GM21528 (cell line): ENCODE results near the gene MKNK1.

ENCODE experiments used
- ATAC-seq: cut with Tn5 transposase; IDR thresholded peaks from one replicate; pipeline ENCODE4 v1.9.1; 2021; ENCODE audit warnings: mild to moderate bottlenecking, moderate library complexity; ENCODE audit not compliant: unreplicated experiment, low FRiP score

MKNK1 gene

DNA sequence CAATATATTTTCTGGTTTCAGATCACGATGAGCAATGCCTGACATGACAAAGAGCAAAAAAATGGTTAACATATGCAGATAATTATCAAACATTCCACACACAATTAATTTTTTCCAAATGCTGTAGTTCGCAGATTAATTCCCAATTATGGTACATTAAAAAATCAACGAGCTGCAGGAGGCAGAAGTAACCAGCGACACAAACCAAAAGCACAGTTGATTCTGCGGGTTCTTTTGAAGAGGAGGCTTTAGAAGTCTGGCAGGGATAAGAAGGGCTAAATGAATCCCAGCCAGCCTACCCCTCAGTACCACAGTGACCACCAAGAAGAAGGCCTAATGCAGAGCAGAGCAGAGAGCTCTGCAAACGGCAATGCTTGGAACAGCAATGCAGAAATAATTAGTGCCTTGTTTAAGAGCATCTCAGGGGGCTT, 35.6 kb downstream of the MKNK1 start:
- ATAC-seq, result no peak

DNA sequence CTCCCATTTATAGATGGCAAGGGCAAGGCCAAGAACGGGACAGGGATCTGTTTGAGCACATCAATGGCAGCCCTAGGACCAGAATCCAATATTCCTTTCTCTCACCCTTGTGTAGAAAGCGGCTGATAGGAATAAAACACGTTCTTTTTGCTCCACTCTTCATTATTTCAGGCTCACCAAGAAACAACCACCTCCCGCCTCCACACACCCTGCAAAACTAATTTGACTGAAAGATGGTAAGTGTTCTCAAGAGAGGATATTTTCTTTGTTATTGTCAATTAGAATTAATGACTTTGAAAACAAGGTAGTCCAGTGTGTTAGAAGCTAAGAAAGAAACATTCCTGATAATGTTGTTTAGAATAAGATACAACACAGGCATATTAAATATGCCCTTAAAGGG, 40.7 kb downstream of the MKNK1 start:
- ATAC-seq, result no peak

DNA sequence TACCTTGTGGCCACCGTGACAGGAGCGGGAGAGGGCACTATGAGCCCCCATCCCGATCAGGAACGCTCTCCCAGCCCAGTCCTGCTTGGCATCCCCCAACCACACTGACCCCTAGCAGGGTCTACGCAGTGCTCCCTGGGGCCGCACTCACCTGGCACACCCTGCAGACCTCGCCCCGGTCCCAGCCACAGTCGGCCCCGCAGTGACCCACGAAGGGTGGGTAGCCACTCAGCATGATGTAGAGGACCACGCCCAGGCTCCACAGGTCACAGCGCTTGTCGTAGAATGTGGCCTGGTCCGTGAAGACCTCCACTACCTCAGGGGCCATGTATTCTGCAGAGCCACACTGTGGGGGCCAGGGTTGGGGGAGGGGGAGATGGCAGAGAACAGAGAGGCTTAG, 41.6 kb downstream of the MKNK1 start:
- no peak for ATAC-seq

DNA sequence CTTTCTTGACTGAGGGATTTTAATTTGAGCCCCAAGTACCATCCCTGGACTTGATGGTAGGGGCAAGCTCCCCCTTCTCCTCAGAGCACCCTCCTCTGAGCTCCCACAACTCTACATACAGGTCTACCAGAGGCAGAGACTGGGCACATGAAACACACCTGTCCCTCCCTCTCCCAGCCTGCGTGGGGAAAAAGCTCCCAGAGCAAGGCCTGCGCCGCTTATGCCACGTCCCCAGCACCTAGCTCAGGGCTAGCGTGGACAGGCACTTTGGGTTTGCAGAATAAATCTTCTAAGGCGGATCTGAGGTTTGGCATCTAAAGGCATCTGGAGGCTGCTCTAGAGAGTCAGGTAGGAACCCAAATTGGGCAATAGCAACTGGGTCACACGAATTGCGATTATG, 45.1 kb downstream of the MKNK1 start:
- no peak for ATAC-seq

DNA sequence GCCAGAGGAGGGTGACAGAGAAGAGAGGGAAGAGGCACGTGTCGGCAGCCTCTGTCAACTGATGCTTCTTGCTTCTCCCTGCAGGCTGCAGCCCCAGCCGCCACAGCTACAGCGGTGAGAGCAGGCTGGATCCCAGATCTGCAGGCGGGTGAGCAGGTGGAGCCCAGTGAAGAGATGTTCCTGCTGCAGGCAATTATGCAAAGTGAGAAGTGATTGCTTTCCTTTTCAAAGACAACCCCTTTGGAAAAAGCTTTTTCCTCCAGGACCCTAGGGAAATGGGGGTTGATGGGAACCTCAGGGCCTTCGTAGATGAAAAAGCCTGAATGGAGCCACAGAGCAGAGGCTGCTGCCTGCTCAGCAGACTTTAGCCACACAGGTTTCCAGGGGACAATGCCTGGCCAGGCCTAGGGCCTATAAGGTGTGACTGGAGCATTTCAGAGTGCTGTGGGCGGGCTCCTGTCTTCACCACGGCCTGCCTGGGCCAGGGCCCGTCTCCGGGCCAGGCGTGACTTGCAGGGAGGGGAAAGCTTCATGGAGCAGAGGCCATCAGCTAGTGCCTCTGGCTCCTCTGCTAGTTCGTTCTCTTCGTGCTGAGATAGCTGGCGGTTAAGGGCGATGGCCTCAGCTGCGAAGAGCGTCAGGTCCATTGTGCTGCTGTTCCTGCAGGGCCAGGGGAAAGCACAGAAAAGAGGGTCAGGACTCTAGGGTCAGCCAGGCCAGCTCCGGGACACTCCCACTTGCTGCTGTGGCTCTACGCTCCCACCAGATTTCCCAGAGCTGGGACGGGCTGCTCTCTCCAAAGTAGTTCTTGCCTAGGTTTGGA, 45.7 kb downstream of the MKNK1 start:
- no peak for ATAC-seq

DNA sequence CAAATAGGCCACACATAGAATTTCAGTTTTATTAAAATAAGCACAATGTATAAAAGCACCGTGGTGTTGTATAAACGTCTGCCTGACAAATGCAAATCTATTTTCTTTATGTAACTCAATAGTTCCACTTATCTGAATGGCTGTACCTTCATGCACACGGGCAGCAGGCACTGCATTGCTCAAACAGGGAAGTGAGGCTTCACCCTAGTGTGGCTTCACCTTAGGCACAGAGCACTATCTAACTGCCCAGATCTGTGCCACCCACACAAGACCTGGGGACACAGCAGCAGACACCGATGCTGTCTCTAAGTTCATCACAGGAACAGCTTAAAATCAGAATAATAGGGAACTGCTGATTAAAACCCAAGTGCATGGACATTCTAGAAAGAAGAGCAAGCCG, 46.7 kb downstream of the MKNK1 start:
- ATAC-seq, result no peak

DNA sequence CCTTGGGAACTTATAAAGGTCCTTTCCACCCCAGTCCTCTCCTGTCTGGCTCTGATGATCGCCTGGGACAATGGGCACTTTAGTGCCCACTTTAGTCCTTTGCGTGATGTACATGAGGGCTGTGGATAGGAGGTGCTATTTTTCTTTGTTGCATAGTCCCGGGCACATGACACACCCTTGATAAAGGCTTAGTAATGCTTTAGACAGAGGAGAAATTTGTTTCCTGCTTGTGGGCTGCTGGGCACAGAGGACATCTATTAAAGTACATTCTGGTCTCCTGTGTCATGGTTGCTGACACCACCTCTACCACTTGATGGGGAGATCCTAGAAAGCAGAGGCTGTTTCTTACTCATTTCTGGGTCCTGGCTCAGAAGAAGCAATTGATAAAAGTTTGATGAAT, 47.2 kb downstream of the MKNK1 start:
- ATAC-seq, result no peak

DNA sequence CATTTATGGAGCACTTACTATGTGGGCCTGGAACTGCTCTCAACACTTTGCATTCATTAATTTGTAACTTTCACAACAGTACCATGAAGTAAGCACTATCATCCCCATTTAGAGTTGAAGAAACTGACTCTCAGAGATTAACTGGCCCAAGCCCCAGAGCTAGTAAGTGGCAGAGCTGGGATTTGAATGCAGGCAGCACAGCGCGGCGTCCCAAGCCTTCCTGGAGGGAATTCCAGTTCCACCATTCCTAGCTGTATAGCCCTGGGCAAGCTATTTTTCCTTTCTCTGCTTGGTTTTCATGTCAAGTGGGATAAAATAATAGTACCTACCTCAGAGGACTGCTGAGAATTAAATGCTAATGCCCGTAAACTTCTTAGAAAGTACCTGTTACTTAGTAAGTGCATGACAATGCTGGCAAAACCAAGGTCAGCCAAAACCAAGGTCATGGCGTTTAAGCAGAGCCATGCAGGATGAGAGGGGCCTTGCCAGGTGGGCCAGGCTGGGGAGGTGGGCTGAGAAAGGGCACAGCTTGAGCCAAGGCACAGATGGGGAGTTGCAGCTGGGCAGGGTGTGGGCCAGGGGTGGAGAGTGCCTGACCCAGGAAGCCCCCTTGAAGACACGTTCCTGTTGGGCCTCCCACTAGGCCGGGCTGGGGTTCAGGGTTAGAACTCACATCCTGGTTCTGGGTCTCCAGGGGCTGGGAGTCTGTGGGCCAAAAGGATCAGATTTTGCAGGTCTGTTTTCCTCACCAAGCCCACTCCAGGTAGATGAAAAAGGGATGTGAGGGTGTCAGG, 48.0 kb downstream of the MKNK1 start:
- no peak for ATAC-seq

DNA sequence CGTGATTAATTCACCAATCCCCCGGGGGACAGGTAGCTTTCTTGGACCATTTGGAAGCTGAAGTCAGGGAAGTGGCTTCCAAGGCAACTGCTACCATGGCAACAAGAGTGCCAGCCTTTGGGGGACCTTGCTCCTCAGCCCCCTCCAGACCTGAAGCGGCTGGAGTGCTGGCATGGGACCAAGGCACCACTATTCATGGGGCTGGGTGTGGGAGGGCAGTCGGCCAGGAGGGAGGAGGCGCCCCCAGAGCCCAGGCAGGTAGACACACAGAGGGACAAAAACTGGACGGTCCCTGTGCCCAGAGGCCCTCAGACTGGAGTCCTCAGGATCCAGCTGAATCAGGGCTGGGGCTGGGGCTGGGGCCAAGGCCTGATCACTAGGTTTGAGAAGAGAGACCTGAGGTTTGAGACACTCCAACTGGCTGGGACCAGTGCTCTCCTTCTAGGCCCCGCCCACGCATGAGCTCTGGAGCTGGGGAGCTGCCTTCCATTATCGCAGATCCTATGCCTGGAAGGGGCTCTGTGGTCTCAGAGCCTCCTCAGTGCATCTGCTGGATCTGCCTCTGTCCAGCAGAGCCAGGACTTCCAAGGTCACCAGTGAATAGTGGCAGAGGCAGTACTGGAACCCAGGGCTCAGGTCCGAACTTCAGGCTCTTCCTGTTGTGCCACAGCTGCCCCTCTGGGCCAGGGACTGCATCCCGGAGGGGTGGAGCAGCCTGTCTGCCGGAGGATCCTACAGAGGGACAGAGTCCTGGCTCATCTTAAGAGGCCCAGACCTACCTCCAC, 49.3 kb downstream of the MKNK1 start:
- ATAC-seq, result no peak

DNA sequence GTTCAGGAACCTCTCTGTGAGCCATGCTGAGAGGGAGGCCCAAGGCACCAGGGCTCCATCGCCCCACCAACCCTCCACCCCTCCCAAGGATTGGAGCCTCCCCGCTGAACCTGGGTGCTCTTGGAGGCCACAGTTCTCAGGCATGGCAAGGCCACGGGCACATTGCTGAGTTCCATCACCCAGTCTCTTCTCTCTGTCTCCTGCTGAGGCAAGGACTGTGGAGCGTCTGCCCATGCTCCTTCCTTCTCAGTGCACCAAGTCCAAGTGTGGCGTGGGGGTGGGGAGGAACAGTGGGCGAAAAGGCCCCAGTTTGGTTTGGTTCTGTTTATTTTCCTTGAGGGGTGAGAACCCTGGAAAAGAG, 49.9 kb downstream of the MKNK1 start:
- no peak for ATAC-seq

DNA sequence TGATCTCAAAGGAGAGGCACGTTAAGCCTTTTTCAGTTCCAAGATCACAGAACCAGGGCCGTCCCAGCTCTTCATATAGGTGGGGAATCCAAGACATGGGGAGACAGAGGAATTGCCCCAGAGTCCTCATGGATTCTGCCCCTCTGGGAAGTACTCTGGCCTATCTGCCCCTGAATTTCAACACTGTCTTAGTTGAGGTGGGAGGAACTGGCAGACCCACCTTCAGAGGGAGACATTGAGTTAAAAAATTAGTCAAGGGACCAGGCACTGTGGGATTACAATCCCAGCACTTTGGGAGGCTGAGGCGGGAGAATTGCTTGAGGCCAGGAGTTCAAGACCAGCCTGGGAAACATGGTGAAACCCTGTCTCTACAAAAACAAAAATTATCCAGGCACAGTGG, 50.6 kb downstream of the MKNK1 start:
- ATAC-seq, result no peak

DNA sequence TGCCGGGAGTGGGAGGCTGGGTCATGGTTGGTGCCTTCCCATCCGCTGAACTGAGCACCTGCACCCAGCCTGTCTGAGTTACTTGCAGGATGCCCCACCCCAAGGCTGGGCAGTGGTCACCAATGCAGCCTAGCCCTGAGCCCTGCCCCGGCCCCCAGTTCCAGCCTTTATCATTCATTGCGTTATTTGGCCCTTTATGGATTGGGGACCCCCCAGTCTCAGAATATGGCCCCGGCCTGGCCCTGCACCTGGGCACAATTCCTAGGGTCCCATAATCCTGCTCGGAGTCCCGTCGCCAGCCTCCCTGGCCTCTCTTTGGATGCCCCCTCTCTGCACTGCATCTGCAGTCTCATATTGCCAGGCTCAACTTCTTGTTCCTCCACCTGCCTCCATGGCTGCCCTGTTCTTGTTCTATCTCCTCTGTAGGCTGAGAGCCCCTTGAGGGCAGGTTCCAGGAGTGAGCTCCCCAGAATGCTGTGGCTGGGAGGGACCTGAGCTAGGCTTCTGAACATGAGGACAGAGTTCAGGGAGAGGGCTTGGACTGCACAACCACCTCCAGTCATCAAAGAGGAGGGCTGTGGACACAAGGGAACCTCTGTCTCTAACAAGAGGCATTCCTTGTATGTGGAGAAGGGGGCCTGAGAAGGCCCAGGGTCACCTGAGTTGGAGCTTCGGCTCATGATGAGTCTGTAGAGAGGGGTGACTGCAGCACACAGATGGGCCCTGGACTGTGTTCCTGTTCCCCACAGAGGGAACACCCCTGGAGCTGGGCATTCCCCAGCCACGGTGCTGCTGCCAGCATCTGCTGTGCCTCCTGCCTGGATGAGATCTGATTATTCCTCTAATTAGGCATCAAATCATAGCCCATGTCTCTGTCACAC, 51.5 kb downstream of the MKNK1 start:
- no peak for ATAC-seq

DNA sequence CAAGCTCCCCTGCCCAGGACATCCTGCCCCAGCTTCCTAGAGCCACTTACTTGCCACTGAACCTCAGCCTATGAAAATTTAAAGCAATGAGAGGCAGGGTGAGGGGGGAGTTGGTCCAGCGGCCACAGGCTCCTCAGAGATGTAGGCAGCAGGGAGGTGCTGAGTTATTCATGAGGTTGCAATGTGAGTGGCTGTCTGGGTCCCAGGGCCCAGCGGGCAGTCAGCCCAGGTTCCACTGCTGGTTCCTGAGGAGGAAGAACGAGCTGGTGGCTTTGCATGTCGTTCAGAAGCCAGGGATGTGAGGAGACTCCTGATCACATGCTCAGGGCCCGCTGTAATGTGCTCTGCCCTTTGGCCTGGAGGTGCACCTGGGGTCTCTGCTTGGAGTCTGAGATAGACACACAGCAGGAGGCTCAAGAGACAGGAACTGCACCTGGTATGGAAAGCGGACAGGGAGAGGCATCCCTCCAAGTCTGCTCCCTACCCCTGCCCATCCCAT, 52.4 kb downstream of the MKNK1 start, which contains the start of gene KNCN:
KNCN (minus strand) TSS at position 51 of the 499 bp plus-strand sequence. CDS start 432 bp downstream, outside the sequence.
- no peak for ATAC-seq

DNA sequence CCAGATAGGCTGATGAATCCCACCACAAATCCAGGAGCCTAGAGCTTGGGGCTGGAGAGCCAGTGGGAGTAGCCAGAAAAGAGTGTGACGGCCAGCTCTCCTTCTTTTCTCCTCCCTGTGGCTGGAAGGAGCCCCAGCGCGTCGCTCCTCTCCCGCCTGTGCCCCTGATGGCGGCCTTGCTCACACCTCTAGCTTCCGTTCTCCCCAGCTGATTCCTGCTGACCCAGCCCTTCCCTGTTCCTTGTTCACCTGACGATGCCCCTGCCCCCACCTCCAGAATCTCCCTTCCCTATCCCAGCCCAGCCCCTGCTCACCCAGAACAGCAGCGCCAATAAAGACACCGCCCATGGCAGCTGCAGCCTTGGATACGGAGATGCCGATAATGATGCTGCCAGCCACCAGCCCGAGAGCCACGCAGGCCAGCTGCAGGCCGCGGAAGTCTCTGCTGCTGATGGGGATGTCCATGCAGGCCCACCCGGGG, 53.3 kb downstream of the MKNK1 start:
- ATAC-seq, result no peak

DNA sequence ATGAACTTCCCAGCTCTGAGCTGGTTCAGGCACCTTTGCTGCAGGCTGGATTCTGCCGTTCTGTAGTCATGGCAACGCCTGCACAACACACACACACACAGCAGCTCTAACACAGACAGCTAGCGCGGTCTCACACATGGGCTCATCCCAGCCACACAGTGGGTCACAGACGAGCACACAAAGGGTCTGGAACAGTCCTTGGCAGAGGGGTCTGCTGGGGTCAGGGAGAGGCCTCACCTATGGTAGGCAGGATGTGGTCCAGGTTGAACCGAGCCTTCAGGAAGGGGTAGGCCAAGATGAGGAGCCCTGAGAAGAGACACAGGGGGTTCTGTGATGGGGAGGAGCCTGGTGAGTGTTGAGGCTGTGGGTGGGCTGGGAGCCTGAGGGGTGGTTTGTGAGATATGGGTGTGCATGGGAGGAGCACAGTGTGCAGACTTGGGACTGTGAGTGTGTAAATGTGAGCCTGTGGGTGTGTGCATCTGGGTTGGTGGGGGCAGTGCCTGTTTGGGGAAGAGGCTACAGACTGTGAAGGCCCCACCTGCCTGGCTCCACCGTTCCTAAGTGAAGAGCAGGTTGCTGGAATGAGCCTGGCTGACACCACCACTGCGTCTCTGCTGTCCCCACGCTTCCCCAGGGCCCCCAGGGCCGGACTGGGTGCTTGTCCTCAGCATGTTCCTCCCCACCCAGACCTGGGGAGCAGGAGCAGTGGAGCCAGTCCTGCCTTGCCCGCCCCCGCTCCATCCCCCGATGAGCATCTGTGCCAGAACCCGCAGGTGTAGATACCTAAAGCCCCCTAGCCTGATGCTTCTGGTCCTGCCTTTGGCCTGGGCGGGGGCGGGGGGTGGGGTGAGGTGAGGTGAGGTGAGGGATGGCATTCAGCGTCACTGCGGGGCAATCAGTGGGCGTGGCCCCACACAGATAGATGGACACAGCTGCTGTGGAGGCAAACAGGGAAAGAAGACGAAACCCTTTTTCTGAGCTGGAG, 54.1 kb downstream of the MKNK1 start:
- no peak for ATAC-seq

DNA sequence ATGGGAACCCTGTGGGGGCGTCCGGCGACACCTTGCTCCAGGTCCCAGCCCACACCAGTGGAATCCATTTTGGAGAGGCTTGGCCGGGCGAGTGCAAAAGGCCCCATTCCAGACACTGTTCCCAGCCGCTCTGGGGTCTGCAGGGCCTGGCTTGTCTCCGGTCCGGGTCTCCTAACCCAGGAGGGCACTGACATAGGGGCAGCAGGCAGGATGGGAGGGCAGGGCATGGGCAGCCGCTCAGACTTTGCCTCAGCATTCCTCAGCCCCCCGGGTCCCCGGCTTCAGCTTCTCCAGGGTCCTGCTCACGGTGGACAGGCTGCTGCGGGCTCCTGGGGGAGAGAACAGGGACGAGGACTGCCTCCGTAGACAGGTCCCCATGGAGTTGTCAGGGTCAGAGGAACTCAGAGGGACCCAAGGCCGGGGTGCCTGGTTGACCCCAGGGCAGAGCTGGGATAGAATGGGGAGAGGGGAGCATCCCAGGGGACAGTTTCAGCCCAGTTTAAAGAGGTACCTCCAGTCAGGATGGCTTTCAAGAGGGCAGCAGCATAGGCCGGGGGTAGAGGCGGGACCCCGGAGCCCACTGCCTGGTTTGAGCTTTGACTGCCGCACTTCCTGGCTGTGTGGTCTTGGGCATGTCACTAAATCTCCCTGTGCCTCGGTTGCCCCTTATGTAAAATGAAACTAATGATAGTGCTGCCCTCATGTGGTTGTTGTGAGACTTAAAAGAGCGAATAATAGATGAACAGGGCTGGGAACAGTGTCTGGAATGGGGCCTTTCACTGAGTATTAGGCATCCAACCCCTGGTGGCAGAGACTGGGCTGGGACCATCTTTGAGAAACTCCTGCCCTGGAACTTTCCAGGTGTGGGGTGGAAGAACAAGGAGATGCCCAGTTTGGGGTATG, 56.3 kb downstream of the MKNK1 start:
- no peak for ATAC-seq

DNA sequence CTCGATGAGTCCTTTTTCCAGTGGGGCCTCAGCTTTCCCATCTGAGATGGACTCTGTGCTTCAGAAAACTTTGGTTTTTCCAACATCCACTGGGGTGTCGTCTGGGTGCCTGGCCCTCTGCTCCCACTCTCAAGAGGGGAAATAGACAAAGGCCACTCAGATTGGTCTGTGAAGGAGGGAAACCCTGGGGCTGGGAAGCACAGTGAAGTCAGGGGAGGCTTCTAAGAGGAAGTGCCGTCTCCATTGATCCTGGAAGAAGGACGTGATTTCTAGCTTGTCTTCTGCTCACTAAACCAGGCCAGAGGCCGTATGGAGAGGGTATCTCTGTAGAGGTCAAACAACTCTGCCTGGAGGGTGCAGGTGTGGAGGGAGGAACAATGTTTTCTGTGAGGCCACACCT, 57.9 kb downstream of the MKNK1 start:
- ATAC-seq, result no peak

DNA sequence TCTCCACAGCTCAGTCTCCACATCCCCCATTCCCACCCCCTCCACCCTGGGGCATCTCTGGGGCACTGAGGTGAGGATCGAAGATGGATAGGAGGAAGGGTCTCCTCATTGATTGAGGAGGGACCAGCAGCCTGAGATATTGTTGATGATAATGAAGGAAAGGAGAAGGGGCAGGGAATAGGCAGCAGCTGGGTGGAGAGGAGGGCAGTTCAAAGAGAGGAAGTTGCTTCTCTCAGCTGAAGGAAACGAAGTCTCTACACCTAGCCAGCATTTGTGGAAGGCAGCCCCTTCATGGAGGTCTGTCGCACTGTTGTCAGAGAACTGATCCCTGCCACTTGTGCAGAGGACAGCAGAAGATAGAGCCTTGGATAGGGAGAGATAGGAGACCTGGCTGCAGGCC, 58.3 kb downstream of the MKNK1 start:
- ATAC-seq, result no peak
